ENCODE results near the gene NEGR1. TPM values are rescaled to one million over a fixed set of nuclear protein-coding genes. Genes with fewer than 3 reads are reported as not detected.

Gene NEGR1
- total RNA-seq, 1 donor from 2014 or later, result 8.6 TPM

- Mint-ChIP-seq H3K27me3 (ENCODE audit: low read depth, unreplicated experiment) (no peaks in the 10 kb centered on the region), H3K9me3 (ENCODE audit: unreplicated experiment) (no peaks in the 10 kb centered on the region), H3K4me3 (ENCODE audit: unreplicated experiment) (no peak overlapping the region), H3K27ac (ENCODE audit: unreplicated experiment) (no peak overlapping the region), H3K36me3 (ENCODE audit: low read depth, unreplicated experiment) (no peaks in the 10 kb centered on the region), H3K4me1 (ENCODE audit: low read depth, unreplicated experiment) (peaks cover 5% of the 10 kb centered on the region)
- Histone ChIP-seq H3K9ac (ENCODE audit: low read length) (no peak overlapping the region), H4K20me1 (ENCODE audit: insufficient read depth, low read length) (no peaks in the 10 kb centered on the region), H3K79me2 (ENCODE audit: insufficient read depth, low read length) (no peaks in the 10 kb centered on the region), H3K4me1 (ENCODE audit: insufficient read depth, low read length) (no peaks in the 10 kb centered on the region), H2AFZ (ENCODE audit: low read depth, low read length) (no peak overlapping the region), H3K9me3 (ENCODE audit: insufficient read depth, low read depth, low read length) (no peaks in the 10 kb centered on the region), H3K27me3 (ENCODE audit: insufficient read depth, low read length) (no peaks in the 10 kb centered on the region), H3K4me2 (ENCODE audit: low read length) (no peak overlapping the region), H3K36me3 (ENCODE audit: insufficient read depth, low read length) (no peaks in the 10 kb centered on the region), H3K4me3 (ENCODE audit: insufficient read depth, low read depth, low read length) (no peak overlapping the region), H3K27ac (ENCODE audit: low read depth, low read length) (no peak overlapping the region)
- DNase-seq (ENCODE audit: low read depth), result no peak
- TF ChIP-seq CTCF (IDR thresholded peaks at IDR 0.05; ENCODE audit: insufficient read depth, low read depth, low read length) (no peak), EZH2 (IDR thresholded peaks at IDR 0.05; ENCODE audit: insufficient read depth, low read length) (no peak)
- FAIRE-seq, result no peak
These were observed 231.8 kb downstream of the NEGR1 start for GRCh38 chr1:72050551-72050950.

GRCh38 chr1:72037745-72038343 is 244.5 kb downstream of the NEGR1 start:
- Histone ChIP-seq H4K20me1 (ENCODE audit: insufficient read depth, low read length) (no peaks in the 10 kb centered on the region), H3K4me2 (ENCODE audit: low read length) (no peak overlapping the region), H3K9ac (ENCODE audit: low read length) (no peak overlapping the region), H3K36me3 (ENCODE audit: insufficient read depth, low read length) (no peaks in the 10 kb centered on the region), H3K4me3 (ENCODE audit: insufficient read depth, low read depth, low read length) (no peak overlapping the region), H3K27me3 (ENCODE audit: insufficient read depth, low read length) (no peaks in the 10 kb centered on the region), H3K4me1 (ENCODE audit: insufficient read depth, low read length) (no peaks in the 10 kb centered on the region), H3K9me3 (ENCODE audit: insufficient read depth, low read depth, low read length) (no peaks in the 10 kb centered on the region), H2AFZ (ENCODE audit: low read depth, low read length) (no peak overlapping the region), H3K79me2 (ENCODE audit: insufficient read depth, low read length) (no peaks in the 10 kb centered on the region), H3K27ac (ENCODE audit: low read depth, low read length) (no peak overlapping the region)
- TF ChIP-seq EZH2 (IDR thresholded peaks at IDR 0.05; ENCODE audit: insufficient read depth, low read length) (no peak), CTCF (IDR thresholded peaks at IDR 0.05; ENCODE audit: insufficient read depth, low read depth, low read length) (peak; percentile 53)
- Mint-ChIP-seq H3K4me3 (ENCODE audit: unreplicated experiment) (no peak overlapping the region), H3K27me3 (ENCODE audit: low read depth, unreplicated experiment) (no peaks in the 10 kb centered on the region), H3K36me3 (ENCODE audit: low read depth, unreplicated experiment) (no peaks in the 10 kb centered on the region), H3K4me1 (ENCODE audit: low read depth, unreplicated experiment) (no peaks in the 10 kb centered on the region), H3K9me3 (ENCODE audit: unreplicated experiment) (no peaks in the 10 kb centered on the region), H3K27ac (ENCODE audit: unreplicated experiment) (no peak overlapping the region)
- DNase-seq (ENCODE audit: low read depth), result peak; percentile 13
- peak; percentile 79 for FAIRE-seq

- H3K27ac Mint-ChIP-seq (ENCODE audit: unreplicated experiment), result no peak overlapping the region
- no peaks in the 10 kb centered on the region for H3K27me3 ChIP-seq (ENCODE audit: insufficient read depth, low read length)
These were observed 247.5 kb downstream of the NEGR1 start for GRCh38 chr1:72034827-72035226.

More at GRCh38 chr1:72034827-72035226, 247.5 kb downstream of the NEGR1 start:
- DNase-seq (ENCODE audit: low read depth) (no peak), FAIRE-seq (no peak)
- TF ChIP-seq CTCF (IDR thresholded peaks at IDR 0.05; ENCODE audit: insufficient read depth, low read depth, low read length), result no peak
- TF ChIP-seq EZH2 (IDR thresholded peaks at IDR 0.05; ENCODE audit: insufficient read depth, low read length), result no peak
- no peak overlapping the region for H3K4me2 ChIP-seq (ENCODE audit: low read length)
- Mint-ChIP-seq H3K36me3 (ENCODE audit: low read depth, unreplicated experiment) (no peaks in the 10 kb centered on the region), H3K9me3 (ENCODE audit: unreplicated experiment) (no peaks in the 10 kb centered on the region), H3K4me3 (ENCODE audit: unreplicated experiment) (no peak overlapping the region), H3K4me1 (ENCODE audit: low read depth, unreplicated experiment) (no peaks in the 10 kb centered on the region), H3K27me3 (ENCODE audit: low read depth, unreplicated experiment) (no peaks in the 10 kb centered on the region)
- no peak overlapping the region for H2AFZ ChIP-seq (ENCODE audit: low read depth, low read length)
- H3K4me1 ChIP-seq (ENCODE audit: insufficient read depth, low read length), result no peaks in the 10 kb centered on the region
- H3K9ac ChIP-seq (ENCODE audit: low read length), result no peak overlapping the region
- H3K27ac ChIP-seq (ENCODE audit: low read depth, low read length), result no peak overlapping the region
- no peaks in the 10 kb centered on the region for H3K36me3 ChIP-seq (ENCODE audit: insufficient read depth, low read length)
- no peak overlapping the region for H3K4me3 ChIP-seq (ENCODE audit: insufficient read depth, low read depth, low read length)
- H3K79me2 ChIP-seq (ENCODE audit: insufficient read depth, low read length), result no peaks in the 10 kb centered on the region
- no peaks in the 10 kb centered on the region for H3K9me3 ChIP-seq (ENCODE audit: insufficient read depth, low read depth, low read length)
- H4K20me1 ChIP-seq (ENCODE audit: insufficient read depth, low read length), result no peaks in the 10 kb centered on the region
